Mesothelial cell of epicardium (in vitro differentiated cells): ENCODE measurements around the gene STARD13. TPM values are rescaled to one million over a fixed set of nuclear protein-coding genes. Genes with fewer than 3 reads are reported as not detected.

Experiments
- DNase-seq, 2 experiments: peaks; one replicate each; pipeline ENCODE4 v3.0.0; 2021; ENCODE audit warnings: low spot score in 2 of 2; ENCODE audit not compliant: unreplicated experiment in 2 of 2
- H3K27ac Mint-ChIP-seq: 2 replicates; pipeline ENCODE4 v1.8.0; 2021; ENCODE audit warnings: mixed read lengths
- H3K27me3 Mint-ChIP-seq: 2 replicates; pipeline ENCODE4 v1.8.0; 2021; ENCODE audit warnings: low read depth, mixed read lengths
- H3K36me3 Mint-ChIP-seq: 2 replicates; pipeline ENCODE4 v1.8.0; 2021; ENCODE audit warnings: mixed read lengths
- H3K4me1 Mint-ChIP-seq: 2 replicates; pipeline ENCODE4 v1.8.0; 2021; ENCODE audit warnings: mixed read lengths
- H3K4me3 Mint-ChIP-seq: 2 replicates; pipeline ENCODE4 v1.8.0; 2021; ENCODE audit warnings: mild to moderate bottlenecking, moderate library complexity, mixed read lengths
- H3K9me3 Mint-ChIP-seq: 2 replicates; pipeline ENCODE4 v1.8.0; 2021; ENCODE audit warnings: mixed read lengths
- CTCF ChIP-seq: fragments of 200-600 bp; sonication (generic); IDR thresholded peaks from one replicate; pipeline ENCODE4 v1.5.0; 2021; ENCODE audit warnings: antibody characterized with exemption; ENCODE audit not compliant: unreplicated experiment
- total RNA-seq: library from RNA; stranded (reverse); gene quantifications from 3 replicates; pipeline ENCODE4 v1.2.1, GENCODE V29; 2021

STARD13 gene
- total RNA-seq, 1 donor from 2014 or later = 23.0 TPM

- Mint-ChIP-seq H3K27me3 (no peaks in the 10 kb centered on the region), H3K27ac (no peak overlapping the region), H3K9me3 (peaks cover 6% of the 10 kb centered on the region), H3K4me3 (no peak overlapping the region), H3K36me3 (peaks cover 30% of the 10 kb centered on the region), H3K4me1 (peaks cover 10% of the 10 kb centered on the region)
- no peak for TF ChIP-seq CTCF
- DNase-seq = no peak
Observed at GRCh38 chr13:33105387-33106005, 180.1 kb downstream of the STARD13 start.

- H3K27me3 Mint-ChIP-seq = no peaks in the 10 kb centered on the region
- no peak overlapping the region for H3K4me3 Mint-ChIP-seq
- TF ChIP-seq CTCF = no peak
- no peak for DNase-seq
- H3K9me3 Mint-ChIP-seq = peaks cover 18% of the 10 kb centered on the region
- peaks cover 21% of the 10 kb centered on the region for H3K36me3 Mint-ChIP-seq
- no peak overlapping the region for H3K27ac Mint-ChIP-seq
- H3K4me1 Mint-ChIP-seq = peaks cover 6% of the 10 kb centered on the region
Observed at GRCh38 chr13:33103457-33103856, 182.1 kb downstream of the STARD13 start.

GRCh38 chr13:33101835-33102234 is 183.7 kb downstream of the STARD13 start:
- Mint-ChIP-seq H3K27ac (no peak overlapping the region), H3K9me3 (peaks cover 31% of the 10 kb centered on the region), H3K36me3 (peaks cover 13% of the 10 kb centered on the region), H3K4me3 (no peak overlapping the region), H3K4me1 (no peaks in the 10 kb centered on the region), H3K27me3 (no peaks in the 10 kb centered on the region)
- DNase-seq = no peak
- no peak for TF ChIP-seq CTCF

- peaks cover 6% of the 10 kb centered on the region for H3K36me3 Mint-ChIP-seq
- H3K27ac Mint-ChIP-seq = no peak overlapping the region
- no peak for TF ChIP-seq CTCF
- DNase-seq = no peak
- H3K4me1 Mint-ChIP-seq = no peaks in the 10 kb centered on the region
- no peak overlapping the region for H3K4me3 Mint-ChIP-seq
- H3K27me3 Mint-ChIP-seq = no peaks in the 10 kb centered on the region
- peaks cover 37% of the 10 kb centered on the region for H3K9me3 Mint-ChIP-seq
Observed at GRCh38 chr13:33100886-33101285, 184.7 kb downstream of the STARD13 start.

GRCh38 chr13:33099860-33100259 is 185.7 kb downstream of the STARD13 start:
- no peaks in the 10 kb centered on the region for H3K27me3 Mint-ChIP-seq
- peaks cover 40% of the 10 kb centered on the region for H3K9me3 Mint-ChIP-seq
- TF ChIP-seq CTCF = no peak
- DNase-seq = no peak
- H3K36me3 Mint-ChIP-seq = peaks cover 4% of the 10 kb centered on the region
- no peak overlapping the region for H3K27ac Mint-ChIP-seq
- no peak overlapping the region for H3K4me3 Mint-ChIP-seq
- H3K4me1 Mint-ChIP-seq = no peaks in the 10 kb centered on the region
